Measurements from ENCODE around the gene UGT8. TPM values are rescaled to one million over a fixed set of nuclear protein-coding genes. Genes with fewer than 3 reads are reported as not detected.

Gene UGT8
- total RNA-seq, 4 donors from 2014 or later, result under 0.01 to 0.69 (median 0.15) TPM

- Histone ChIP-seq H3K27me3 (peaks cover 0 to 40% (median 0%) of the 10 kb centered on the region in 4 donors), H3K36me3 (no peaks in the 10 kb centered on the region), H3K27ac (replicated peaks in 1 of 4) (no peak overlapping the region), H3K9me3 (no peaks in the 10 kb centered on the region), H3K4me1 (peaks cover 0 to 9% (median 8%) of the 10 kb centered on the region in 4 donors), H3K4me3 (no peak overlapping the region)
- intact Hi-C loops (cut with DNase I), result no loop called here
- no peak for TF ChIP-seq POLR2AphosphoS5 (IDR thresholded peaks at IDR 0.05)
- 88% methylated on average over 8 of the region's 8 CpGs for WGBS
- no peak for DNase-seq (ENCODE audit: extremely low spot score)
Measured at GRCh38 chr4:114593526-114593925, 5.1 kb upstream of the UGT8 start.

- Histone ChIP-seq H3K4me1 (peaks cover 0 to 23% (median 23%) of the 10 kb centered on the region in 4 donors), H3K9me3 (no peaks in the 10 kb centered on the region), H3K4me3 (no peak overlapping the region), H3K27ac (replicated peaks in 1 of 4) (no peak overlapping the region), H3K36me3 (no peaks in the 10 kb centered on the region), H3K27me3 (peaks cover 0 to 57% (median 5%) of the 10 kb centered on the region in 4 donors)
- TF ChIP-seq POLR2AphosphoS5 (IDR thresholded peaks at IDR 0.05) (no peak), CTCF (IDR thresholded peaks at IDR 0.05) (no peak), EP300 (IDR thresholded peaks at IDR 0.05) (no peak), POLR2A (IDR thresholded peaks at IDR 0.05; ENCODE audit: low read depth) (no peak)
- intact Hi-C loops (cut with DNase I), result no loop called here
- no peak for DNase-seq (ENCODE audit: extremely low spot score)
- 93% methylated on average over 10 of the region's 11 CpGs for WGBS
Measured at GRCh38 chr4:114595207-114595606, 3.4 kb upstream of the UGT8 start.

- no peak overlapping the region for H3K27ac ChIP-seq (replicated peaks in 1 of 4)
- intact Hi-C loops (cut with DNase I), result no loop called here
- H3K27me3 ChIP-seq, result peaks cover 0 to 57% (median 6%) of the 10 kb centered on the region in 4 donors
- H3K4me3 ChIP-seq, result no peak overlapping the region
- TF ChIP-seq EP300 (IDR thresholded peaks at IDR 0.05) (no peak), POLR2AphosphoS5 (IDR thresholded peaks at IDR 0.05) (no peak), CTCF (IDR thresholded peaks at IDR 0.05) (no peak), POLR2A (IDR thresholded peaks at IDR 0.05; ENCODE audit: low read depth) (no peak)
- no peaks in the 10 kb centered on the region for H3K9me3 ChIP-seq
- H3K36me3 ChIP-seq, result no peaks in the 10 kb centered on the region
- 75% methylated on average over 2 of the region's 2 CpGs for WGBS
- H3K4me1 ChIP-seq, result peaks cover 0 to 23% (median 23%) of the 10 kb centered on the region in 4 donors
- no peak for DNase-seq (ENCODE audit: extremely low spot score)
Measured at GRCh38 chr4:114595921-114596320, 2.7 kb upstream of the UGT8 start.

GRCh38 chr4:114597410-114598115, 1.0 kb upstream of the UGT8 start:
- Histone ChIP-seq H3K9me3 (no peaks in the 10 kb centered on the region), H3K36me3 (no peaks in the 10 kb centered on the region), H3K4me3 (peak overlapping the region; percentile 54 to 60 (median 56)), H3K4me1 (peaks cover 0 to 23% (median 23%) of the 10 kb centered on the region in 4 donors), H3K27ac (replicated peaks in 1 of 4) (no peak overlapping the region), H3K27me3 (peaks cover 0 to 52% (median 6%) of the 10 kb centered on the region in 4 donors)
- TF ChIP-seq POLR2AphosphoS5 (IDR thresholded peaks at IDR 0.05), result no peak
- no peak for TF ChIP-seq EP300 (IDR thresholded peaks at IDR 0.05)
- TF ChIP-seq CTCF (IDR thresholded peaks at IDR 0.05), result no peak
- no peak for TF ChIP-seq POLR2A (IDR thresholded peaks at IDR 0.05; ENCODE audit: low read depth)
- WGBS, result 52% methylated on average over 17 of the region's 17 CpGs
- intact Hi-C loops (cut with DNase I), result no loop called here
- DNase-seq (ENCODE audit: extremely low spot score), result no peak

- TF ChIP-seq EP300 (IDR thresholded peaks at IDR 0.05) (no peak), CTCF (IDR thresholded peaks at IDR 0.05) (no peak), POLR2A (IDR thresholded peaks at IDR 0.05; ENCODE audit: low read depth) (no peak), POLR2AphosphoS5 (IDR thresholded peaks at IDR 0.05) (no peak)
- 6% methylated on average over 30 of the region's 46 CpGs for WGBS
- Histone ChIP-seq H3K36me3 (no peaks in the 10 kb centered on the region), H3K4me1 (peaks cover 0 to 23% (median 23%) of the 10 kb centered on the region in 4 donors), H3K4me3 (peak overlapping the region; percentile 54 to 60 (median 56)), H3K9me3 (no peaks in the 10 kb centered on the region), H3K27me3 (peaks cover 0 to 46% (median 6%) of the 10 kb centered on the region in 4 donors), H3K27ac (replicated peaks in 1 of 4) (no peak overlapping the region)
- intact Hi-C loops (cut with DNase I), result no loop called here
- DNase-seq (ENCODE audit: extremely low spot score), result no peak
Measured at GRCh38 chr4:114599231-114599902, 760 bp downstream of the UGT8 start.

All from esophagus muscularis mucosa (tissue), 4 donors.